ENCODE data around the gene EPAS1.

The EPAS1 gene

GRCh38 chr2:46431481-46432235 is 134.5 kb downstream of the EPAS1 start:
- no peaks in the 10 kb centered on the region for H3K27me3 Mint-ChIP-seq
- H3K4me3 Mint-ChIP-seq = no peak overlapping the region
- peaks cover 3% of the 10 kb centered on the region for H3K9me3 Mint-ChIP-seq
- H3K27ac Mint-ChIP-seq = no peak overlapping the region
- no peaks in the 10 kb centered on the region for H3K36me3 Mint-ChIP-seq (ENCODE audit: low read depth)
- peaks cover 42% of the 10 kb centered on the region for H3K4me1 Mint-ChIP-seq (ENCODE audit: low read depth)

GRCh38 chr2:46434851-46435273 is 137.7 kb downstream of the EPAS1 start:
- Mint-ChIP-seq H3K27me3 (no peaks in the 10 kb centered on the region), H3K27ac (peak overlapping the region; percentile 4), H3K4me3 (no peak overlapping the region), H3K36me3 (ENCODE audit: low read depth) (no peaks in the 10 kb centered on the region), H3K4me1 (ENCODE audit: low read depth) (peaks cover 57% of the 10 kb centered on the region), H3K9me3 (no peaks in the 10 kb centered on the region)

DNA sequence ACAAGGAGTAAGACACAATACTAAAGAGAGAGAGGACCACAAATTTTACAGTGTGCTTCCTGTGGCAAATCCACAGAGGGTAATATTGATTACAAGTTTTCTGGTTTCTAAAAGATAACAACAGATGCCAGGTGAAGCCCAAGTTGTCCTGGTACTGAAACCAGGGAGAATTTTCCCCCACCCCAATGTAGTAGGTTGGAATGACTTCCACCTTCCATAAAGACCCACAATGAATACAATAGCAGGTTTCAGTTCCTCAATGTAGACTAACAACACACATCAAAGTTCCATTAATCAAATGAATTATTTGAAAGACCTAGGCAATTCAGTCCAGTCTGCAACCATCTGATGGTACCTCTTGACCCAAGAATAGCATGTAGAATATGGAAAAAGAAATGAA is 138.1 kb downstream of the EPAS1 start:
- no peaks in the 10 kb centered on the region for H3K9me3 Mint-ChIP-seq
- H3K4me3 Mint-ChIP-seq = no peak overlapping the region
- peak overlapping the region; percentile 4 for H3K27ac Mint-ChIP-seq
- H3K4me1 Mint-ChIP-seq (ENCODE audit: low read depth) = peaks cover 62% of the 10 kb centered on the region
- no peaks in the 10 kb centered on the region for H3K36me3 Mint-ChIP-seq (ENCODE audit: low read depth)
- no peaks in the 10 kb centered on the region for H3K27me3 Mint-ChIP-seq

DNA sequence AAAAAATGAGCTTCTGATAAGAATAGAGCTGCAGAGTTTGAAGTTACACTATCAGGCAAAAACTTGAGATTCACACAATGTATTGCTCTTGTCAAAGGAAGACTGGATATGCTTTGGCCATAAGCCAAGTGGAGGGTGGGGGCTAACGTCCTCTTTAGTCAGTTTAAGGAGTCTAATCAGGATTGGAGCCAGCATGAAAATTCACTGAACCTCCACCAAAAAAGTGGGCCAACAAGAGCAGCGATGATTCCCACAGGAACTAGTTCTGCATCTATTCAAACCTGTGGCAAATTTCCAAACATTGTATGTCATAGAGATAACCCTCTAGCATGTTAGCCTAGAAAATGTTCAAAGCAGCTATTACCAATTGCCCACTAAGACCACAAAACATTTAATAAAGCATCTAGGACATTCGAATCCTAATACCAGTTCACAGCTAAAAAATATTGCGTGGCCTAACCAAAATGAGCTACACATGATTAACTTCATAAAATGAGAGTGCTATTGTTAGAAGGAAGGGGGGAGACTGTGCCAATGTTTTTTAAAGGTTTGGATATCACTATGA is 138.7 kb downstream of the EPAS1 start:
- no peaks in the 10 kb centered on the region for H3K36me3 Mint-ChIP-seq (ENCODE audit: low read depth)
- H3K9me3 Mint-ChIP-seq = no peaks in the 10 kb centered on the region
- no peak overlapping the region for H3K4me3 Mint-ChIP-seq
- no peaks in the 10 kb centered on the region for H3K27me3 Mint-ChIP-seq
- H3K4me1 Mint-ChIP-seq (ENCODE audit: low read depth) = peaks cover 59% of the 10 kb centered on the region
- H3K27ac Mint-ChIP-seq = no peak overlapping the region
